Measurements from ENCODE around the gene NTSR1. TPM values are rescaled to one million over a fixed set of nuclear protein-coding genes. Genes with fewer than 3 reads are reported as not detected.

NTSR1 gene
- total and polyA plus RNA-seq, 7 experiments from 2014 or later = 0.11 to 0.78 (median 0.14) TPM; not detected in 3

DNA sequence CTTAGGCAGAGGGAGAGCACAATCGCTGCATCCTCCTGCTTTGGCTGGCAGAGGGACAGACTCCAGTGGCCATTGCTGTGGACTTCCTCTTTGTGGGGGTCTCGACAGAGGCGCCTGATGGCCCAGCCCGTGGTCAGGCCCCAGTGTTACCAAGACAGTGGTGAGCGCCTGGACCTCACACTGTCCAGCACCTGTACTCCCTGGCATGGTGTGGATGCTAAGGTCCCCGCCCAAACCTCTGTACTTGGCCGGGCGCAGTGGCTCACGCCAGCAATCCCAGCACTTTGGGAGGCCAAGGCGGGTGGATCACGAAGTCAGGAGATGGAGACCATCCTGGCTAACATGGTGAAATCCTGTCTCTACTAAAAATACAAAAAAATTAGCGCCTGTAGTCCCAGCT lies 2.3 kb upstream of the NTSR1 start:
- H3K27ac ChIP-seq (ENCODE audit: low read depth, low read length) = no peak overlapping the region
- H3K4me1 ChIP-seq (ENCODE audit: control insufficient read depth in 2 of 2, insufficient read depth in 2 of 2, low read length in 2 of 2) = peaks cover 0 to 5% of the 10 kb centered on the region in 2 donors
- Mint-ChIP-seq H3K9me3 (peaks cover 0 to 2% (median 0%) of the 10 kb centered on the region in 11 donors), H3K4me1 (peaks cover 0 to 15% (median 7%) of the 10 kb centered on the region in 7 donors), H3K27me3 (peaks cover 10 to 39% (median 13%) of the 10 kb centered on the region in 5 donors), H3K27ac (no peak overlapping the region), H3K36me3 (no peaks in the 10 kb centered on the region), H3K4me3 (no peak overlapping the region)
- ATAC-seq (no peak), DNase-seq (no peak)
- ChIA-PET CTCF (no interaction called here), POLR2A (no interaction called here)
- H3K27me3 ChIP-seq (ENCODE audit: control insufficient read depth in 2 of 2, insufficient read depth in 2 of 2, low read length in 2 of 2) = peaks cover 0 to 5% of the 10 kb centered on the region in 2 donors
- intact Hi-C loops (cut with micrococcal nuclease) = no loop called here
- no peak overlapping the region for H3K4me3 ChIP-seq (ENCODE audit: low read length)
- H3K9me3 ChIP-seq (ENCODE audit: control insufficient read depth in 2 of 3, low read length in 3 of 3) = no peaks in the 10 kb centered on the region
- no peaks in the 10 kb centered on the region for H3K36me3 ChIP-seq (ENCODE audit: control insufficient read depth in 2 of 3, insufficient read depth in 3 of 3, low read length in 3 of 3)

GRCh38 chr20:62706857-62707256 lies 1.8 kb upstream of the NTSR1 start:
- Mint-ChIP-seq H3K4me3 (no peak overlapping the region), H3K4me1 (peaks cover 0 to 15% (median 7%) of the 10 kb centered on the region in 7 donors), H3K36me3 (no peaks in the 10 kb centered on the region), H3K27ac (no peak overlapping the region), H3K27me3 (peaks cover 10 to 43% (median 13%) of the 10 kb centered on the region in 5 donors), H3K9me3 (peaks cover 0 to 2% (median 0%) of the 10 kb centered on the region in 11 donors)
- intact Hi-C loops (cut with micrococcal nuclease) = no loop called here
- Histone ChIP-seq H3K9me3 (ENCODE audit: control insufficient read depth in 2 of 3, low read length in 3 of 3) (no peaks in the 10 kb centered on the region), H3K4me1 (ENCODE audit: control insufficient read depth in 2 of 2, insufficient read depth in 2 of 2, low read length in 2 of 2) (peaks cover 0 to 5% of the 10 kb centered on the region in 2 donors), H3K4me3 (ENCODE audit: low read length) (no peak overlapping the region), H3K27me3 (ENCODE audit: control insufficient read depth in 2 of 2, insufficient read depth in 2 of 2, low read length in 2 of 2) (peaks cover 0 to 5% of the 10 kb centered on the region in 2 donors), H3K36me3 (ENCODE audit: control insufficient read depth in 2 of 3, insufficient read depth in 3 of 3, low read length in 3 of 3) (no peaks in the 10 kb centered on the region), H3K27ac (ENCODE audit: low read depth, low read length) (no peak overlapping the region)
- POLR2A ChIA-PET = no interaction called here
- CTCF ChIA-PET = no interaction called here
- ATAC-seq (no peak), DNase-seq (no peak)

DNA sequence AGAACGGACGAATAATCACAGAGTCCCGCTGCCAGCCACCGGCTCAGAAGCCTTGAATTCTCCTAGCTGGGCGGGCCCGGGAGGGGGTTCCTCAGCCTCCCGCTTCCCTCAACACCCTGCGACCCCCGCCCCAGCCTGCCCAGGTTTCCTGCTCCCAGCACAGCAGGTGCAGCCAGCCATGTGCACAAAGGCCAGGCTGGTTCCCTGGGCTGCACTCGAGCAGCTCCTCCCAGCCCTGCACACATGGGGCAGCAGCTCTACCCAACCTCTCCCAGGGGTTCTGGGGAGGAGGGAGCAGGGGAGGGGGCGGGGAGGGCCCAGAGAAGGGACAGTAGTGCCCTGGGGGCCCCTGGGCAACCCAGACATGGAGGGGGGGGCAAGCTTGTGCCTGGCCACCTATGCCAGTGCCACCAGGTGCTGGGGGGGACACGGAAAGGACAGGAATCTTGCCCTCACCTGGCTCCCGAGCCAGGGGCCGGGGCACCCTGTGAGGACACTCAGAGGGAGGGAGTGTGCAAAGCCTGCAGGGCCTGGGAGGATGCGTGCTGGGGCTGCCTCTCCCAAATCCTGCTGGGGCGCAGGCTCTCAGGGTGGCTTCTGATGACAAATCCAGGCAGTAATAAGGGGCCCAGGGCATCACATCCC lies 1.2 kb upstream of the NTSR1 start:
- Histone ChIP-seq H3K9me3 (ENCODE audit: control insufficient read depth in 2 of 3, low read length in 3 of 3) (no peaks in the 10 kb centered on the region), H3K36me3 (ENCODE audit: control insufficient read depth in 2 of 3, insufficient read depth in 3 of 3, low read length in 3 of 3) (no peaks in the 10 kb centered on the region), H3K27ac (ENCODE audit: low read depth, low read length) (no peak overlapping the region), H3K4me3 (ENCODE audit: low read length) (no peak overlapping the region), H3K4me1 (ENCODE audit: control insufficient read depth in 2 of 2, insufficient read depth in 2 of 2, low read length in 2 of 2) (peaks cover 0 to 5% of the 10 kb centered on the region in 2 donors), H3K27me3 (ENCODE audit: control insufficient read depth in 2 of 2, insufficient read depth in 2 of 2, low read length in 2 of 2) (peaks cover 0 to 5% of the 10 kb centered on the region in 2 donors)
- no peak for ATAC-seq
- Mint-ChIP-seq H3K27me3 (peaks cover 10 to 48% (median 13%) of the 10 kb centered on the region in 5 donors), H3K27ac (no peak overlapping the region), H3K36me3 (no peaks in the 10 kb centered on the region), H3K9me3 (peaks cover 0 to 2% (median 0%) of the 10 kb centered on the region in 11 donors), H3K4me3 (peak overlapping the region in 4 of 10 donors; percentile 52 to 81 (median 60)), H3K4me1 (peaks cover 0 to 15% (median 7%) of the 10 kb centered on the region in 7 donors)
- DNase-seq = no peak
- ChIA-PET POLR2A (no interaction called here), CTCF (interaction anchor here (0.6 kb wide), 1 partner anchor 75 kb away, joined by 3 read pairs; no protein-coding TSS in a partner anchor)
- intact Hi-C loops (cut with micrococcal nuclease) = no loop called here

GRCh38 chr20:62707921-62708521 lies 615 bp upstream of the NTSR1 start:
- ChIA-PET POLR2A (no interaction called here), CTCF (interaction anchor here (0.6 kb wide), 1 partner anchor 75 kb away, joined by 3 read pairs; no protein-coding TSS in a partner anchor)
- Histone ChIP-seq H3K27me3 (ENCODE audit: control insufficient read depth in 2 of 2, insufficient read depth in 2 of 2, low read length in 2 of 2) (peaks cover 0 to 5% of the 10 kb centered on the region in 2 donors), H3K9me3 (ENCODE audit: control insufficient read depth in 2 of 3, low read length in 3 of 3) (no peaks in the 10 kb centered on the region), H3K27ac (ENCODE audit: low read depth, low read length) (no peak overlapping the region), H3K4me1 (ENCODE audit: control insufficient read depth in 2 of 2, insufficient read depth in 2 of 2, low read length in 2 of 2) (peaks cover 0 to 5% of the 10 kb centered on the region in 2 donors), H3K36me3 (ENCODE audit: control insufficient read depth in 2 of 3, insufficient read depth in 3 of 3, low read length in 3 of 3) (no peaks in the 10 kb centered on the region), H3K4me3 (ENCODE audit: low read length) (no peak overlapping the region)
- Mint-ChIP-seq H3K36me3 (no peaks in the 10 kb centered on the region), H3K4me3 (peak overlapping the region in 9 of 10 donors; percentile 32 to 81 (median 53)), H3K27ac (no peak overlapping the region), H3K4me1 (peaks cover 0 to 15% (median 7%) of the 10 kb centered on the region in 7 donors), H3K27me3 (peaks cover 10 to 51% (median 13%) of the 10 kb centered on the region in 5 donors), H3K9me3 (peaks cover 0 to 2% (median 0%) of the 10 kb centered on the region in 11 donors)
- intact Hi-C loops (cut with micrococcal nuclease) = no loop called here
- peak; percentile 48 for ATAC-seq
- peak in 1 of 9 donors; percentile 20 for DNase-seq

- peak overlapping the region in 3 of 10 donors; percentile 23 to 61 (median 33) for H3K4me3 Mint-ChIP-seq
- H3K36me3 Mint-ChIP-seq = no peaks in the 10 kb centered on the region
- ATAC-seq = no peak
- H3K27me3 Mint-ChIP-seq = peaks cover 7 to 61% (median 13%) of the 10 kb centered on the region in 5 donors
- peaks cover 0 to 2% (median 0%) of the 10 kb centered on the region in 11 donors for H3K9me3 Mint-ChIP-seq
- Histone ChIP-seq H3K4me1 (ENCODE audit: control insufficient read depth in 2 of 2, insufficient read depth in 2 of 2, low read length in 2 of 2) (peaks cover 0 to 5% of the 10 kb centered on the region in 2 donors), H3K4me3 (ENCODE audit: low read length) (no peak overlapping the region), H3K36me3 (ENCODE audit: control insufficient read depth in 2 of 3, insufficient read depth in 3 of 3, low read length in 3 of 3) (no peaks in the 10 kb centered on the region), H3K27me3 (ENCODE audit: control insufficient read depth in 2 of 2, insufficient read depth in 2 of 2, low read length in 2 of 2) (peaks cover 0 to 5% of the 10 kb centered on the region in 2 donors), H3K27ac (ENCODE audit: low read depth, low read length) (no peak overlapping the region), H3K9me3 (ENCODE audit: control insufficient read depth in 2 of 3, low read length in 3 of 3) (no peaks in the 10 kb centered on the region)
- H3K4me1 Mint-ChIP-seq = peaks cover 0 to 13% (median 4%) of the 10 kb centered on the region in 7 donors
- no peak for DNase-seq
- intact Hi-C loops (cut with micrococcal nuclease) = no loop called here
- ChIA-PET POLR2A (no interaction called here), CTCF (no interaction called here)
- H3K27ac Mint-ChIP-seq = no peak overlapping the region
Observed at GRCh38 chr20:62709537-62709905, 885 bp downstream of the NTSR1 start.

GRCh38 chr20:62710221-62710885 lies 1.7 kb downstream of the NTSR1 start:
- Histone ChIP-seq H3K4me1 (ENCODE audit: control insufficient read depth in 2 of 2, insufficient read depth in 2 of 2, low read length in 2 of 2) (peaks cover 0 to 5% of the 10 kb centered on the region in 2 donors), H3K9me3 (ENCODE audit: control insufficient read depth in 2 of 3, low read length in 3 of 3) (no peaks in the 10 kb centered on the region), H3K4me3 (ENCODE audit: low read length) (no peak overlapping the region), H3K27me3 (ENCODE audit: control insufficient read depth in 2 of 2, insufficient read depth in 2 of 2, low read length in 2 of 2) (peaks cover 0 to 5% of the 10 kb centered on the region in 2 donors), H3K36me3 (ENCODE audit: control insufficient read depth in 2 of 3, insufficient read depth in 3 of 3, low read length in 3 of 3) (no peaks in the 10 kb centered on the region), H3K27ac (ENCODE audit: low read depth, low read length) (no peak overlapping the region)
- no peak for ATAC-seq
- Mint-ChIP-seq H3K27me3 (peaks cover 7 to 64% (median 13%) of the 10 kb centered on the region in 5 donors), H3K4me1 (peaks cover 0 to 17% (median 11%) of the 10 kb centered on the region in 7 donors), H3K27ac (peak overlapping the region in 4 of 9 donors; percentile 11 to 77 (median 40)), H3K9me3 (peaks cover 0 to 2% (median 0%) of the 10 kb centered on the region in 11 donors), H3K4me3 (peak overlapping the region in 4 of 10 donors; percentile 16 to 61 (median 40)), H3K36me3 (no peaks in the 10 kb centered on the region)
- intact Hi-C loops (cut with micrococcal nuclease) = no loop called here
- POLR2A ChIA-PET = no interaction called here
- no peak for DNase-seq
- CTCF ChIA-PET = no interaction called here

All from naive thymus-derived CD4-positive, alpha-beta T cell (primary cell).